GM23338 (cell line): ENCODE data around the gene RFX8. TPM values are rescaled to one million over a fixed set of nuclear protein-coding genes. Genes with fewer than 3 reads are reported as not detected.

ENCODE experiments used
- ATAC-seq: fragments of 200-7000 bp; cut with Tn5 transposase; 3 replicates; pipeline ENCODE4 v1.9.1; 2020
- DNase-seq: peaks from one replicate; pipeline ENCODE4 v3.0.0-alpha.2; 2015; ENCODE audit warnings: low spot score
- H2AFZ ChIP-seq: fragments of 200-600 bp; sonication (generic); 2 replicates; pipeline ENCODE4 v1.8.0; 2016; ENCODE audit warnings: antibody characterized with exemption, mild to moderate bottlenecking, moderate library complexity
- H3F3A ChIP-seq: fragments of 200-600 bp; sonication (generic); replicated peaks from 2 replicates; pipeline ENCODE4 v1.8.0; 2017; ENCODE audit warnings: antibody characterized with exemption, mixed run types, low read depth
- H3K27ac ChIP-seq: fragments of 200-600 bp; sonication (generic); 2 replicates; pipeline ENCODE4 v1.6.1; 2016; ENCODE audit warnings: low read depth
- H3K27me3 ChIP-seq: fragments of 200-600 bp; sonication (generic); 2 replicates; pipeline ENCODE4 v1.8.0; 2016; ENCODE audit warnings: mild to moderate bottlenecking, mixed run types, moderate library complexity; ENCODE audit not compliant: insufficient read depth
- H3K36me3 ChIP-seq: fragments of 200-600 bp; sonication (generic); 2 replicates; pipeline ENCODE4 v1.8.0; 2016; ENCODE audit warnings: mild to moderate bottlenecking; ENCODE audit not compliant: insufficient read depth
- H3K4me1 ChIP-seq: fragments of 200-600 bp; sonication (generic); 2 replicates; pipeline ENCODE4 v1.8.0; 2016; ENCODE audit warnings: mild to moderate bottlenecking, moderate library complexity; ENCODE audit not compliant: insufficient read depth
- H3K4me2 ChIP-seq: fragments of 200-600 bp; sonication (generic); 2 replicates; pipeline ENCODE4 v1.7.1; 2017; ENCODE audit warnings: mixed run types
- H3K4me3 ChIP-seq: fragments of 200-600 bp; sonication (generic); 2 replicates; pipeline ENCODE4 v1.6.1; 2016; ENCODE audit warnings: mixed run types
- H3K79me2 ChIP-seq: fragments of 200-600 bp; sonication (generic); replicated peaks from 2 replicates; pipeline ENCODE4 v1.8.0; 2017; ENCODE audit warnings: mild to moderate bottlenecking; ENCODE audit not compliant: insufficient read depth
- H3K9me2 ChIP-seq: fragments of 200-600 bp; sonication (generic); 2 replicates; pipeline ENCODE4 v1.8.0; 2017; ENCODE audit not compliant: insufficient read depth
- H4K20me1 ChIP-seq: fragments of 200-600 bp; sonication (generic); replicated peaks from 2 replicates; pipeline ENCODE4 v1.8.0; 2017; ENCODE audit warnings: mild to moderate bottlenecking; ENCODE audit not compliant: insufficient read depth
- H3K27ac Mint-ChIP-seq: 2 replicates; pipeline ENCODE4 v1.8.0; 2020; ENCODE audit warnings: inconsistent platforms, mild to moderate bottlenecking, moderate library complexity, mixed read lengths
- H3K27me3 Mint-ChIP-seq: 3 replicates; pipeline ENCODE4 v1.8.0; 2022; ENCODE audit warnings: low read depth, mild to moderate bottlenecking, moderate library complexity, mixed read lengths, inconsistent platforms; ENCODE audit not compliant: insufficient read depth, poor library complexity
- H3K36me3 Mint-ChIP-seq: 3 replicates; pipeline ENCODE4 v1.8.0; 2021; ENCODE audit warnings: low read depth, mild to moderate bottlenecking, inconsistent platforms, moderate library complexity, mixed read lengths
- H3K4me1 Mint-ChIP-seq: 3 replicates; pipeline ENCODE4 v1.8.0; 2020; ENCODE audit warnings: mild to moderate bottlenecking, inconsistent platforms, mixed read lengths
- H3K4me3 Mint-ChIP-seq: 3 replicates; pipeline ENCODE4 v1.8.0; 2021; ENCODE audit warnings: moderate library complexity, mild to moderate bottlenecking, inconsistent platforms, mixed read lengths
- H3K9me3 Mint-ChIP-seq: 3 replicates; pipeline ENCODE4 v1.8.0; 2020; ENCODE audit warnings: moderate library complexity, mild to moderate bottlenecking, inconsistent platforms, mixed read lengths
- CREB1 ChIP-seq: fragments of 250-450 bp; sonication (Bioruptor Pico); IDR thresholded peaks from 2 replicates; pipeline ENCODE4 v1.5.0; 2020; ENCODE audit warnings: low read depth, mild to moderate bottlenecking, moderate library complexity
- EZH2 ChIP-seq: fragments of 200-600 bp; sonication (generic); IDR thresholded peaks from one replicate; pipeline ENCODE4 v1.8.0; 2017; ENCODE audit warnings: antibody characterized with exemption, mild to moderate bottlenecking, low read depth; ENCODE audit not compliant: unreplicated experiment
- JUNB ChIP-seq: IDR thresholded peaks from one replicate; pipeline ENCODE4 v1.6.1; 2016; ENCODE audit warnings: antibody characterized with exemption; ENCODE audit not compliant: unreplicated experiment
- NANOG ChIP-seq: IDR thresholded peaks from 2 replicates; pipeline ENCODE4 v1.6.1; 2016; ENCODE audit warnings: antibody characterized with exemption, borderline replicate concordance
- POLR2AphosphoS5 ChIP-seq: IDR thresholded peaks from 2 replicates; pipeline ENCODE4 v1.6.1; 2016; ENCODE audit warnings: antibody characterized with exemption, low read depth
- ZNF331 ChIP-seq: fragments of 250-450 bp; sonication (Bioruptor Pico); IDR thresholded peaks from 2 replicates; pipeline ENCODE4 v1.5.0; 2020; ENCODE audit warnings: low read depth, mild to moderate bottlenecking, moderate library complexity
- polyA plus RNA-seq: library from polyadenylated mRNA; unstranded; fragments of >200 nt; fragmentation: Nextera tagmentation; extraction: Ambion mirVana; gene quantifications from 2 replicates; pipeline ENCODE4 v1.2.1, GENCODE V29; 2016
- total RNA-seq: library from RNA; depleted of rRNA; stranded (reverse); fragments of >200 nt; shearing (Covaris generic); gene quantifications from 2 replicates; pipeline ENCODE4 v1.2.3, GENCODE V29; 2014
- TF ChIP-seq, protein P1 (sequence below): IDR thresholded peaks from 2 replicates; pipeline ENCODE4 v1.6.1; 2016; ENCODE audit warnings: antibody characterized with exemption
- TF ChIP-seq, protein P2 (sequence below), 2 experiments: fragments of 200-600 bp in 1 of 2; sonication (generic) in 1 of 2; conservative IDR thresholded peaks; 2 replicates each; pipeline versions ENCODE4 v1.5.1 to v1.6.1; 2016 to 2017; ENCODE audit warnings: antibody characterized with exemption in 2 of 2, low read depth in 2 of 2, mild to moderate bottlenecking in 2 of 2, moderate library complexity in 1 of 2
- TF ChIP-seq, protein P3 (sequence below): IDR thresholded peaks from one replicate; pipeline ENCODE4 v1.6.1; 2018; ENCODE audit warnings: antibody characterized with exemption; ENCODE audit not compliant: unreplicated experiment

Gene RFX8
- total and polyA plus RNA-seq, 2 experiments from 2014 or later: 0.65 to 1.5 TPM

DNA sequence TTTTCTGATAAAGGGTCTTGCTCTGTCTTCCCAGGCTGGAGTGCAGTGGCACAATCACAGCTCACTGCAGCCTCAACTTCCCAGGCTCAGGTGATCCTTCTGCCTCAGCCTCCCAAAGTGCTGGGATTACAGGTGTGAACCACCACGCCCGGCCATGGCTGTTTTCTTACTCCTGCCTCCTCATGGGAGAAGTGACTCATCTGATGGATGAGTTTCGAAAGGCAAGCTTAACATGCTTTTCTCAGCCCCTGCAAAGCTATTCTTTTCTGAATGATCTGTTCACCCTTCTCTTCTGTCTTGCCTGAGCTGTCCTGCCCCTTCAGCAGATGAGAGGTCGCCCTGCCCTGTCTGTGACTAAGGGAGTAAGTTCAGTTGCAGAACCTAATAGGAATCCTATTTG lies 86.7 kb downstream of the RFX8 start:
- peaks cover 46% of the 10 kb centered on the region for H3K27me3 ChIP-seq
- no peak overlapping the region for H2AFZ ChIP-seq
- H3K4me2 ChIP-seq: no peak overlapping the region
- no peaks in the 10 kb centered on the region for H3K79me2 ChIP-seq
- H3K4me3 ChIP-seq: no peak overlapping the region
- Mint-ChIP-seq H3K4me3 (no peak overlapping the region; the same call in 2 of the 3 replicates), H3K36me3 (no peaks in the 10 kb centered on the region), H3K9me3 (no peaks in the 10 kb centered on the region; the same call in 2 of the 3 replicates), H3K4me1 (peaks cover 8% of the 10 kb centered on the region; the same call in 2 of the 3 replicates), H3K27me3 (peaks cover 34% of the 10 kb centered on the region), H3K27ac (no peak overlapping the region)
- H3F3A ChIP-seq: no peaks in the 10 kb centered on the region
- TF ChIP-seq JUNB (no peak), NANOG (no peak), ZNF331 (CRISPR knock-in tag) (no peak), POLR2AphosphoS5 (no peak), CREB1 (CRISPR knock-in tag) (no peak), EZH2 (no peak)
- TF ChIP-seq, protein P1, sequence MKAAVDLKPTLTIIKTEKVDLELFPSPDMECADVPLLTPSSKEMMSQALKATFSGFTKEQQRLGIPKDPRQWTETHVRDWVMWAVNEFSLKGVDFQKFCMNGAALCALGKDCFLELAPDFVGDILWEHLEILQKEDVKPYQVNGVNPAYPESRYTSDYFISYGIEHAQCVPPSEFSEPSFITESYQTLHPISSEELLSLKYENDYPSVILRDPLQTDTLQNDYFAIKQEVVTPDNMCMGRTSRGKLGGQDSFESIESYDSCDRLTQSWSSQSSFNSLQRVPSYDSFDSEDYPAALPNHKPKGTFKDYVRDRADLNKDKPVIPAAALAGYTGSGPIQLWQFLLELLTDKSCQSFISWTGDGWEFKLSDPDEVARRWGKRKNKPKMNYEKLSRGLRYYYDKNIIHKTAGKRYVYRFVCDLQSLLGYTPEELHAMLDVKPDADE: no peak
- TF ChIP-seq, protein P2, sequence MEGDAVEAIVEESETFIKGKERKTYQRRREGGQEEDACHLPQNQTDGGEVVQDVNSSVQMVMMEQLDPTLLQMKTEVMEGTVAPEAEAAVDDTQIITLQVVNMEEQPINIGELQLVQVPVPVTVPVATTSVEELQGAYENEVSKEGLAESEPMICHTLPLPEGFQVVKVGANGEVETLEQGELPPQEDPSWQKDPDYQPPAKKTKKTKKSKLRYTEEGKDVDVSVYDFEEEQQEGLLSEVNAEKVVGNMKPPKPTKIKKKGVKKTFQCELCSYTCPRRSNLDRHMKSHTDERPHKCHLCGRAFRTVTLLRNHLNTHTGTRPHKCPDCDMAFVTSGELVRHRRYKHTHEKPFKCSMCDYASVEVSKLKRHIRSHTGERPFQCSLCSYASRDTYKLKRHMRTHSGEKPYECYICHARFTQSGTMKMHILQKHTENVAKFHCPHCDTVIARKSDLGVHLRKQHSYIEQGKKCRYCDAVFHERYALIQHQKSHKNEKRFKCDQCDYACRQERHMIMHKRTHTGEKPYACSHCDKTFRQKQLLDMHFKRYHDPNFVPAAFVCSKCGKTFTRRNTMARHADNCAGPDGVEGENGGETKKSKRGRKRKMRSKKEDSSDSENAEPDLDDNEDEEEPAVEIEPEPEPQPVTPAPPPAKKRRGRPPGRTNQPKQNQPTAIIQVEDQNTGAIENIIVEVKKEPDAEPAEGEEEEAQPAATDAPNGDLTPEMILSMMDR (conservative IDR thresholded peaks at IDR 0.05; ENCODE audit: low read depth in 2 of 2): no peak
- TF ChIP-seq, protein P3, sequence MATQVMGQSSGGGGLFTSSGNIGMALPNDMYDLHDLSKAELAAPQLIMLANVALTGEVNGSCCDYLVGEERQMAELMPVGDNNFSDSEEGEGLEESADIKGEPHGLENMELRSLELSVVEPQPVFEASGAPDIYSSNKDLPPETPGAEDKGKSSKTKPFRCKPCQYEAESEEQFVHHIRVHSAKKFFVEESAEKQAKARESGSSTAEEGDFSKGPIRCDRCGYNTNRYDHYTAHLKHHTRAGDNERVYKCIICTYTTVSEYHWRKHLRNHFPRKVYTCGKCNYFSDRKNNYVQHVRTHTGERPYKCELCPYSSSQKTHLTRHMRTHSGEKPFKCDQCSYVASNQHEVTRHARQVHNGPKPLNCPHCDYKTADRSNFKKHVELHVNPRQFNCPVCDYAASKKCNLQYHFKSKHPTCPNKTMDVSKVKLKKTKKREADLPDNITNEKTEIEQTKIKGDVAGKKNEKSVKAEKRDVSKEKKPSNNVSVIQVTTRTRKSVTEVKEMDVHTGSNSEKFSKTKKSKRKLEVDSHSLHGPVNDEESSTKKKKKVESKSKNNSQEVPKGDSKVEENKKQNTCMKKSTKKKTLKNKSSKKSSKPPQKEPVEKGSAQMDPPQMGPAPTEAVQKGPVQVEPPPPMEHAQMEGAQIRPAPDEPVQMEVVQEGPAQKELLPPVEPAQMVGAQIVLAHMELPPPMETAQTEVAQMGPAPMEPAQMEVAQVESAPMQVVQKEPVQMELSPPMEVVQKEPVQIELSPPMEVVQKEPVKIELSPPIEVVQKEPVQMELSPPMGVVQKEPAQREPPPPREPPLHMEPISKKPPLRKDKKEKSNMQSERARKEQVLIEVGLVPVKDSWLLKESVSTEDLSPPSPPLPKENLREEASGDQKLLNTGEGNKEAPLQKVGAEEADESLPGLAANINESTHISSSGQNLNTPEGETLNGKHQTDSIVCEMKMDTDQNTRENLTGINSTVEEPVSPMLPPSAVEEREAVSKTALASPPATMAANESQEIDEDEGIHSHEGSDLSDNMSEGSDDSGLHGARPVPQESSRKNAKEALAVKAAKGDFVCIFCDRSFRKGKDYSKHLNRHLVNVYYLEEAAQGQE: no peak
- peaks cover 8% of the 10 kb centered on the region for H3K4me1 ChIP-seq
- no peaks in the 10 kb centered on the region for H3K9me2 ChIP-seq
- H3K36me3 ChIP-seq: no peaks in the 10 kb centered on the region
- H4K20me1 ChIP-seq: no peaks in the 10 kb centered on the region
- no peak for ATAC-seq
- H3K27ac ChIP-seq: no peak overlapping the region
- DNase-seq: no peak
